NCI-H1417 (cell line): ENCODE results near the gene FAM117B.
"Not testable (repeated sequence)": the region's sequence is repeated elsewhere in the genome, so short reads cannot be mapped to it uniquely, and the experiment has no call there.

ENCODE experiments used
- DNase-seq, 3 experiments: peaks; one replicate each; lab custom pipeline; 2025; lab: John Stamatoyannopoulos, UW

FAM117B gene

GRCh38 chr2:202638721-202639120 is 4.0 kb downstream of the FAM117B start:
- DNase-seq, result no peak

- DNase-seq, result no peak
These were observed 4.5 kb downstream of the FAM117B start for GRCh38 chr2:202639231-202639630.

GRCh38 chr2:202642567-202642966 is 7.8 kb downstream of the FAM117B start:
- no peak for DNase-seq

- no peak for DNase-seq
These were observed 8.5 kb downstream of the FAM117B start for GRCh38 chr2:202643012-202643858.

GRCh38 chr2:202652119-202652518 is 17.4 kb downstream of the FAM117B start:
- DNase-seq, result no peak

- DNase-seq, result no peak
These were observed 19.1 kb downstream of the FAM117B start for GRCh38 chr2:202653890-202654289.

GRCh38 chr2:202657876-202658275 is 23.1 kb downstream of the FAM117B start:
- no peak for DNase-seq

- no peak for DNase-seq
These were observed 26.0 kb downstream of the FAM117B start for GRCh38 chr2:202660796-202661195.

GRCh38 chr2:202669841-202670240 is 35.1 kb downstream of the FAM117B start:
- no peak for DNase-seq

GRCh38 chr2:202671317-202672035 is 36.7 kb downstream of the FAM117B start:
- DNase-seq, result no peak

- not testable (repeated sequence) for DNase-seq
These were observed 40.3 kb downstream of the FAM117B start for GRCh38 chr2:202675097-202675496.

GRCh38 chr2:202679980-202680379 is 45.2 kb downstream of the FAM117B start:
- DNase-seq, result no peak

- DNase-seq, result peak in 1 of 3 experiments; percentile 3
These were observed 45.7 kb downstream of the FAM117B start for GRCh38 chr2:202680512-202680911.

GRCh38 chr2:202681688-202682205 is 47.0 kb downstream of the FAM117B start:
- no peak for DNase-seq

GRCh38 chr2:202682274-202682673 is 47.5 kb downstream of the FAM117B start:
- no peak for DNase-seq

- no peak for DNase-seq
These were observed 52.5 kb downstream of the FAM117B start for GRCh38 chr2:202687276-202687675.

- no peak for DNase-seq
These were observed 54.7 kb downstream of the FAM117B start for GRCh38 chr2:202689459-202689858.

- no peak for DNase-seq
These were observed 55.1 kb downstream of the FAM117B start for GRCh38 chr2:202689898-202690297.

- no peak for DNase-seq
These were observed 55.6 kb downstream of the FAM117B start for GRCh38 chr2:202690321-202690900.

- DNase-seq, result peak in 1 of 3 experiments; percentile 4
These were observed 58.7 kb downstream of the FAM117B start for GRCh38 chr2:202693503-202693902.

GRCh38 chr2:202695166-202695565 is 60.4 kb downstream of the FAM117B start:
- no peak for DNase-seq

- DNase-seq, result no peak
These were observed 65.5 kb downstream of the FAM117B start for GRCh38 chr2:202700075-202700901.
